PC-3 (cell line): ENCODE measurements around the gene TIMP4. TPM values are rescaled to one million over a fixed set of nuclear protein-coding genes. Genes with fewer than 3 reads are reported as not detected.

Source experiments
- ATAC-seq: fragments of 200-7000 bp; cut with Tn5 transposase; 2 replicates; pipeline ENCODE4 v1.9.1; 2020; ENCODE audit warnings: mild to moderate bottlenecking, moderate library complexity
- BruUV-seq: library from RNA; stranded (reverse); fragments of 400-500 nt; replicated peaks from 2 replicates; lab custom pipeline; 2021; lab: Mats Ljungman, UMichigan
- CTCF ChIA-PET: fragments of 300-600 bp; sonication (Branson Sonifier 250); formaldehyde crosslinking; loops from one replicate; lab custom pipeline; 2022; ENCODE audit warnings: antibody characterized with exemption; lab: Charles Lee
- POLR2A ChIA-PET: fragments of 300-600 bp; sonication (Branson Sonifier 250); formaldehyde crosslinking; loops from one replicate; lab custom pipeline; 2022; ENCODE audit warnings: antibody characterized with exemption; ENCODE audit not compliant: unreplicated experiment; lab: Charles Lee
- DNase-seq: peaks from one replicate; pipeline ENCODE4 v3.0.0-alpha.2; 2015
- H2AFZ ChIP-seq: fragments of 300-600 bp; sonication (generic); 2 replicates; pipeline ENCODE4 v1.6.0; 2016; ENCODE audit warnings: antibody characterized with exemption, low read length
- H3F3A ChIP-seq: fragments of 300-600 bp; sonication (generic); one replicate; pipeline ENCODE4 v1.6.0; 2017; ENCODE audit warnings: antibody characterized with exemption, low read length, control low read depth, mild to moderate bottlenecking; ENCODE audit not compliant: unreplicated experiment
- H3K27ac ChIP-seq: fragments of 300-600 bp; sonication (generic); 2 replicates; pipeline ENCODE4 v1.5.1; 2016; ENCODE audit warnings: mild to moderate bottlenecking, low read length
- H3K27me3 ChIP-seq: fragments of 300-600 bp; sonication (generic); 2 replicates; pipeline ENCODE4 v1.6.1; 2016; ENCODE audit warnings: low read length, mixed read lengths
- H3K36me3 ChIP-seq: fragments of 300-600 bp; sonication (generic); 2 replicates; pipeline ENCODE4 v1.6.1; 2016; ENCODE audit warnings: low read depth, mixed run types, low read length, mixed read lengths
- H3K4me1 ChIP-seq: fragments of 300-600 bp; sonication (generic); 2 replicates; pipeline ENCODE4 v1.5.1; 2016; ENCODE audit warnings: low read length; ENCODE audit not compliant: insufficient read depth
- H3K4me2 ChIP-seq: fragments of 300-600 bp; sonication (generic); 2 replicates; pipeline ENCODE4 v1.6.0; 2016; ENCODE audit warnings: low read length
- H3K4me3 ChIP-seq: fragments of 300-600 bp; sonication (generic); 2 replicates; pipeline ENCODE4 v1.5.1; 2016; ENCODE audit warnings: mild to moderate bottlenecking, low read length, mixed read lengths
- H3K79me2 ChIP-seq: fragments of 300-600 bp; sonication (generic); 2 replicates; pipeline ENCODE4 v1.6.1; 2017; ENCODE audit warnings: low read length, mixed read lengths
- H3K9ac ChIP-seq: fragments of 300-600 bp; sonication (generic); 2 replicates; pipeline ENCODE4 v1.6.0; 2016; ENCODE audit warnings: mild to moderate bottlenecking, low read length
- H3K9me2 ChIP-seq: fragments of 300-600 bp; sonication (generic); replicated peaks from 2 replicates; pipeline ENCODE4 v1.6.1; 2016; ENCODE audit warnings: mixed run types, low read length, mixed read lengths
- H3K9me3 ChIP-seq: fragments of 300-600 bp; sonication (generic); 2 replicates; pipeline ENCODE4 v1.6.1; 2016; ENCODE audit warnings: low read length, mixed read lengths
- H4K20me1 ChIP-seq: fragments of 300-600 bp; sonication (generic); 2 replicates; pipeline ENCODE4 v1.6.1; 2016; ENCODE audit warnings: low read length, mixed read lengths
- EZH2 ChIP-seq: fragments of 300-600 bp; sonication (generic); IDR thresholded peaks from one replicate; pipeline ENCODE4 v1.6.1; 2017; ENCODE audit warnings: antibody characterized with exemption, mild to moderate bottlenecking, low read length; ENCODE audit not compliant: unreplicated experiment
- EZH2phosphoT487 ChIP-seq: fragments of 300-600 bp; sonication (generic); IDR thresholded peaks from 2 replicates; pipeline ENCODE4 v1.6.1; 2018; ENCODE audit warnings: mild to moderate bottlenecking, antibody characterized with exemption, low read length, borderline replicate concordance
- intact Hi-C: fragments of 100-400 bp; cut with micrococcal nuclease; formaldehyde crosslinking; loops from 2 replicates; pipeline ENCODE4 v1.9.0; 2023
- total RNA-seq: library from RNA; depleted of rRNA; stranded (reverse); fragments of >200 nt; gene quantifications from 2 replicates; pipeline ENCODE4 v1.2.3, GENCODE V29; 2014
- TF ChIP-seq, protein P1 (sequence below): fragments of 300-600 bp; sonication (generic); conservative IDR thresholded peaks from 2 replicates; pipeline ENCODE4 v1.5.1; 2017; ENCODE audit warnings: antibody characterized with exemption, low read depth, mild to moderate bottlenecking, low read length

TIMP4 gene
- total RNA-seq, 1 experiment from 2014 or later = 7.3 TPM

DNA sequence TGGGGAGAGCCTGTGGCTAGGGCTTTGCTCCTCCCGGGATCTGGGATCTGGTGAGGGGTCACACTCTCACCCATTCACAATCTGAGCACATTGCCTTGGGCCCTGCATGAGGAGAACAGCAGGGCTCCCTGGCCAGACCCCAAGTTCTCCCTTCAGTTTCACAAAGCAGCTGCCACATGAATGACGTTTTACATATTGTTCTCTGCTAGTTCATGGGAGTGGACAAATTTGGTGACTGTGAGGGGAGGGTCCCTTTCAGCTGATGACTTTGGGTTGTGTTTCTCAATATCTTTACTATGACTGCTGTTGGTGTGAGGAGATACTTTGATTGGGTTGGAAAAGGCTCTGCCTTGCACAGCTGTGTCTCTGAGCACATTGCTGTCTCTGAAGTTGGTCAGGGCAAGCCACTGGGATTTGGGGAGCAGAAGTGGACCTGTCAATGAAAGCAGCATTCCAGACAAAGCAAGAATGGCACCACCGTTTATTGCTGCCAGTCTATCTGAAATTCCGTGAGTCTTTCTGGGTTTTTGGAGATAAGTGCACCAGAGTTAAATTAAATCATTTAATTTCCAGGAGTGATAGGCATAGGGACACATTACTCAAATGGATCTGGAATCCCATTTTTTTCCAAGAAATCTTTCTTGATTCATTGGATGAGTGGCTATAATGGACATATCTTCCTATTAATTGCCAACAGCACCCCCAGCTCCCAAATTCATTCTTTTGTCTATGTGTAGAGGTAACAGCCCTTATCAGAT is 10.3 kb downstream of the TIMP4 start:
- Histone ChIP-seq H3F3A (no peaks in the 10 kb centered on the region), H3K4me3 (no peak overlapping the region), H3K36me3 (no peaks in the 10 kb centered on the region), H3K27ac (no peak overlapping the region), H2AFZ (no peak overlapping the region), H3K4me1 (peaks cover 8% of the 10 kb centered on the region), H4K20me1 (no peaks in the 10 kb centered on the region), H3K4me2 (no peak overlapping the region), H3K9me2 (no peaks in the 10 kb centered on the region), H3K9me3 (no peaks in the 10 kb centered on the region), H3K79me2 (no peaks in the 10 kb centered on the region), H3K9ac (no peak overlapping the region), H3K27me3 (no peaks in the 10 kb centered on the region)
- ChIA-PET CTCF (no interaction called here), POLR2A (no interaction called here)
- BruUV-seq = no TSS peak
- intact Hi-C loops = no loop called here
- ATAC-seq (no peak), DNase-seq (no peak)
- TF ChIP-seq EZH2 (no peak), EZH2phosphoT487 (no peak)
- TF ChIP-seq, protein P1, sequence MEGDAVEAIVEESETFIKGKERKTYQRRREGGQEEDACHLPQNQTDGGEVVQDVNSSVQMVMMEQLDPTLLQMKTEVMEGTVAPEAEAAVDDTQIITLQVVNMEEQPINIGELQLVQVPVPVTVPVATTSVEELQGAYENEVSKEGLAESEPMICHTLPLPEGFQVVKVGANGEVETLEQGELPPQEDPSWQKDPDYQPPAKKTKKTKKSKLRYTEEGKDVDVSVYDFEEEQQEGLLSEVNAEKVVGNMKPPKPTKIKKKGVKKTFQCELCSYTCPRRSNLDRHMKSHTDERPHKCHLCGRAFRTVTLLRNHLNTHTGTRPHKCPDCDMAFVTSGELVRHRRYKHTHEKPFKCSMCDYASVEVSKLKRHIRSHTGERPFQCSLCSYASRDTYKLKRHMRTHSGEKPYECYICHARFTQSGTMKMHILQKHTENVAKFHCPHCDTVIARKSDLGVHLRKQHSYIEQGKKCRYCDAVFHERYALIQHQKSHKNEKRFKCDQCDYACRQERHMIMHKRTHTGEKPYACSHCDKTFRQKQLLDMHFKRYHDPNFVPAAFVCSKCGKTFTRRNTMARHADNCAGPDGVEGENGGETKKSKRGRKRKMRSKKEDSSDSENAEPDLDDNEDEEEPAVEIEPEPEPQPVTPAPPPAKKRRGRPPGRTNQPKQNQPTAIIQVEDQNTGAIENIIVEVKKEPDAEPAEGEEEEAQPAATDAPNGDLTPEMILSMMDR = no peak

DNA sequence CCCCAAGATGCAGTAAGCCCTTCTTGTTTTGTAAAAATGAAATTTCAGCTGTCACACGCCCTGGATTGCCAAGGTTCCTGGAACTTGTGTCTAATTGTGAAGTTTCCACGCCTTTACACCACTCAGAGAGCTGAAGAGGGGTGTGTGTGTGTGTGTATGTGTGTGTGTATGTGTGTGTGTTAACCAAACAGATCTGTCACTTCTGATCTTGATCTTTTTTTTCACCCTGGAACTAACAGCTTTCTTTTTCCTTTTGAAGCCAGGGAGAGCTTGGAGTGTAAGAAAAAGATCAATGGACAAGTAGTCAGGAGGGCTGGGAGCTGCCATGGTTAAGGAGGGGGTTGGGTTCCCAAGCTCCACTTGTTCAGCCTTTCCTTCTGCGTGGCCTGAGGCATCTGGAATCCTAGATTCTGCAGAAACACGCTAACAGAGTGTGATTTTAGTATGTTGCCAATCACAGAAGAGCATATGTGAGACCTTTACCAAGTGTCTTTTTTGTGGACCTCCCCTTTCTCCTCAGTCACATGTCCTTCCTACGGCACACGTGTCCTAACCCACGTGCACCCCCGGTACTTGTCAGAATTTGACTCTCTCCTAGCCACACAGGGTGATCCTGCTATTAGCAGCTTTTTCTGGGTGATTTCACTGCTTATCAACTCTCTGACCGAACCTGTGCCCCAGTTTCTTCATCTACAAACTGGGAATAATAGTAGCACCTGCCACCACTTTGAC is 11.5 kb downstream of the TIMP4 start:
- CTCF ChIA-PET = interaction anchor here (0.6 kb wide), 1 partner anchor 41 kb away, joined by 6 read pairs; no protein-coding TSS in a partner anchor
- no peaks in the 10 kb centered on the region for H3K9me2 ChIP-seq
- POLR2A ChIA-PET = no interaction called here
- H3K4me3 ChIP-seq = no peak overlapping the region
- no peaks in the 10 kb centered on the region for H3K36me3 ChIP-seq
- H3K9me3 ChIP-seq = no peaks in the 10 kb centered on the region
- DNase-seq (no peak), ATAC-seq (no peak)
- TF ChIP-seq, protein P1 = no peak
- TF ChIP-seq EZH2phosphoT487 = no peak
- TF ChIP-seq EZH2 = no peak
- H3K4me1 ChIP-seq = peaks cover 8% of the 10 kb centered on the region
- H3F3A ChIP-seq = no peaks in the 10 kb centered on the region
- intact Hi-C loops = no loop called here
- no peaks in the 10 kb centered on the region for H3K79me2 ChIP-seq
- H2AFZ ChIP-seq = no peak overlapping the region
- no peak overlapping the region for H3K27ac ChIP-seq
- no TSS peak for BruUV-seq
- H4K20me1 ChIP-seq = no peaks in the 10 kb centered on the region
- H3K4me2 ChIP-seq = no peak overlapping the region
- no peak overlapping the region for H3K9ac ChIP-seq
- H3K27me3 ChIP-seq = no peaks in the 10 kb centered on the region
